SK-N-SH (cell line): ENCODE results near the gene PALLD. TPM values are rescaled to one million over a fixed set of nuclear protein-coding genes. Genes with fewer than 3 reads are reported as not detected.
A peak's percentile ranks its signal among the peaks of the same experiment; 100 is the strongest.

ENCODE experiments used
- CTCF ChIA-PET: fragments of 300-600, 350-600 bp; formaldehyde crosslinking; extraction: SDS; loops from one replicate; lab custom pipeline; 2021; lab: Yijun Ruan, JAX
- POLR2A ChIA-PET: fragments of 350-600 bp; sonication (Branson Sonifier 250); formaldehyde crosslinking; extraction: SDS; loops from one replicate; lab custom pipeline; 2020; ENCODE audit warnings: antibody characterized with exemption, inconsistent platforms; lab: Yijun Ruan, JAX
- DNase-seq: peaks from one replicate; pipeline ENCODE4 v3.0.0; 2012
- H2AFZ ChIP-seq: fragments of 200-600 bp; sonication (generic); 2 replicates; pipeline ENCODE4 v1.8.1; 2016; ENCODE audit warnings: antibody characterized with exemption, mild to moderate bottlenecking, low read depth
- H3F3A ChIP-seq: fragments of 200-600 bp; sonication (generic); replicated peaks from 2 replicates; pipeline ENCODE3; 2016; ENCODE audit warnings: antibody characterized with exemption, mild to moderate bottlenecking; ENCODE audit not compliant: insufficient read depth
- H3K27ac ChIP-seq, 2 experiments: fragments of 200-500 bp in 1 of 2; fragments of 200-600 bp in 1 of 2; sonication (Bioruptor generic) in 1 of 2; sonication (generic), shearing (Covaris generic) in 1 of 2; 2 replicates each; pipeline versions ENCODE4 v1.5.1 to v1.6.1; 2014 to 2016; ENCODE audit warnings: low read depth in 2 of 2, inconsistent platforms in 1 of 2, low read length in 1 of 2, mild to moderate bottlenecking in 1 of 2, mixed read lengths in 1 of 2
- H3K27me3 ChIP-seq: fragments of 200-600 bp; sonication (generic), shearing (Covaris generic); 2 replicates; pipeline ENCODE4 v1.6.1; 2016; ENCODE audit warnings: mixed run types; ENCODE audit not compliant: insufficient read depth
- H3K36me3 ChIP-seq, 2 experiments: fragments of 200-500 bp in 1 of 2; fragments of 200-600 bp in 1 of 2; sonication (Bioruptor generic) in 1 of 2; sonication (generic) in 1 of 2; replicated peaks in 1 of 2; 2 replicates each; pipeline versions ENCODE3 to v1.5.1; 2014 to 2016; ENCODE audit warnings: low read length in 1 of 2, mild to moderate bottlenecking in 1 of 2; ENCODE audit not compliant: insufficient read depth in 2 of 2, control insufficient read depth in 1 of 2
- H3K4me1 ChIP-seq, 2 experiments: fragments of 200-500 bp in 1 of 2; fragments of 200-600 bp in 1 of 2; sonication (Bioruptor generic) in 1 of 2; sonication (generic), shearing (Covaris generic) in 1 of 2; 2 replicates each; pipeline versions ENCODE4 v1.5.1 to v1.6.1; 2014 to 2016; ENCODE audit warnings: low read depth in 1 of 2, low read length in 1 of 2, mixed run types in 1 of 2; ENCODE audit not compliant: insufficient read depth in 2 of 2, control insufficient read depth in 1 of 2
- H3K4me2 ChIP-seq: fragments of 200-600 bp; sonication (generic), shearing (Covaris generic); 2 replicates; pipeline ENCODE4 v1.6.1; 2017; ENCODE audit warnings: mixed run types
- H3K4me3 ChIP-seq, 2 experiments: fragments of 200-500 bp in 1 of 2; fragments of 200-600 bp in 1 of 2; sonication (Bioruptor generic) in 1 of 2; sonication (generic), shearing (Covaris generic) in 1 of 2; 2 replicates each; pipeline versions ENCODE4 v1.5.1 to v1.8.1; 2014 to 2016; ENCODE audit warnings: low read depth in 2 of 2, inconsistent platforms in 1 of 2, low read length in 1 of 2, mild to moderate bottlenecking in 1 of 2, mixed read lengths in 1 of 2, moderate library complexity in 1 of 2
- H3K79me2 ChIP-seq: fragments of 200-600 bp; sonication (generic); 2 replicates; pipeline ENCODE4 v1.8.1; 2017; ENCODE audit warnings: mild to moderate bottlenecking; ENCODE audit not compliant: insufficient read depth
- H3K9ac ChIP-seq: fragments of 200-600 bp; sonication (generic); 2 replicates; pipeline ENCODE4 v1.6.1; 2017; ENCODE audit warnings: mixed run types
- H3K9me2 ChIP-seq: fragments of 200-600 bp; sonication (generic); 2 replicates; pipeline ENCODE4 v1.6.1; 2017; ENCODE audit warnings: mixed run types
- H3K9me3 ChIP-seq: fragments of 200-600 bp; sonication (generic); 2 replicates; pipeline ENCODE4 v1.6.1; 2017; ENCODE audit warnings: mixed run types, mild to moderate bottlenecking, moderate library complexity
- H4K20me1 ChIP-seq: fragments of 200-600 bp; sonication (generic); 2 replicates; pipeline ENCODE4 v1.6.1; 2017; ENCODE audit warnings: mild to moderate bottlenecking, mixed run types; ENCODE audit not compliant: insufficient read depth
- EP300 ChIP-seq, 2 experiments: IDR thresholded peaks; 2 replicates each; pipeline versions ENCODE4 v1.4.0 to v1.6.1; 2012; ENCODE audit warnings: borderline replicate concordance in 1 of 2, low read depth in 1 of 2, low read length in 1 of 2
- FOSL2 ChIP-seq: IDR thresholded peaks from 2 replicates; pipeline ENCODE4 v1.4.0; 2012; ENCODE audit warnings: low read depth, mild to moderate bottlenecking, moderate library complexity, borderline replicate concordance
- FOXM1 ChIP-seq: IDR thresholded peaks from 2 replicates; pipeline ENCODE4 v1.4.0; 2012; ENCODE audit warnings: low read depth, mild to moderate bottlenecking
- GABPA ChIP-seq: IDR thresholded peaks from 2 replicates; pipeline ENCODE4 v1.4.0; 2012; ENCODE audit warnings: low read depth, mild to moderate bottlenecking
- GATA2 ChIP-seq: sonication (generic); formaldehyde crosslinking; IDR thresholded peaks from 2 replicates; pipeline ENCODE4 v1.5.0; 2020; ENCODE audit warnings: mild to moderate bottlenecking, missing genetic modification reagents
- JUND ChIP-seq: IDR thresholded peaks from 2 replicates; pipeline ENCODE4 v1.4.0; 2012
- MEF2A ChIP-seq: IDR thresholded peaks from 2 replicates; pipeline ENCODE4 v1.4.0; 2012; ENCODE audit warnings: low read depth, borderline replicate concordance
- NFIC ChIP-seq: IDR thresholded peaks from 2 replicates; pipeline ENCODE4 v1.4.0; 2012; ENCODE audit warnings: borderline replicate concordance
- NRF1 ChIP-seq: IDR thresholded peaks from 2 replicates; pipeline ENCODE4 v1.6.1; 2012; ENCODE audit warnings: low read depth, mild to moderate bottlenecking, low read length
- RAD21 ChIP-seq: IDR thresholded peaks from 2 replicates; pipeline ENCODE4 v1.6.1; 2012; ENCODE audit warnings: mild to moderate bottlenecking, low read length
- RCOR1 ChIP-seq: fragments of 150-350 bp; IDR thresholded peaks from 2 replicates; pipeline ENCODE4 v1.6.1; 2017; ENCODE audit warnings: antibody characterized with exemption, low read length
- SMC3 ChIP-seq: IDR thresholded peaks from 2 replicates; pipeline ENCODE4 v1.6.1; 2012; ENCODE audit warnings: low read depth, low read length, improper control_type of control experiment
- TEAD4 ChIP-seq: IDR thresholded peaks from 2 replicates; pipeline ENCODE4 v1.4.0; 2012; ENCODE audit warnings: mild to moderate bottlenecking, borderline replicate concordance; ENCODE audit not compliant: insufficient read depth
- WGBS: methylation state at CpG from one replicate; pipeline ENCODE4 v1.1.6; 2017; ENCODE audit warnings: low lambda C conversion rate; 5-methylcytosine and 5-hydroxymethylcytosine counted together
- polyA plus RNA-seq, 3 experiments: library from polyadenylated mRNA; depleted of rRNA; stranded (reverse); fragments of >200 nt; gene quantifications; 2 replicates each; pipeline ENCODE4 v1.2.3, GENCODE V29; 2012
- TF ChIP-seq, protein P1 (sequence below): fragments of 150-350 bp; IDR thresholded peaks from 2 replicates; pipeline ENCODE4 v1.6.1; 2017; ENCODE audit warnings: antibody characterized with exemption, low read length, low read depth, borderline replicate concordance
- TF ChIP-seq, protein P2 (sequence below): IDR thresholded peaks from 2 replicates; pipeline ENCODE4 v1.4.0; 2012; ENCODE audit warnings: low read depth, borderline replicate concordance
- TF ChIP-seq, protein P3 (sequence below): IDR thresholded peaks from 2 replicates; pipeline ENCODE4 v1.4.0; 2012; ENCODE audit warnings: low read depth

Gene PALLD
- polyA plus RNA-seq, 1 of the 3 experiments (the other 2 are of a cell fraction): 33.0 TPM

DNA sequence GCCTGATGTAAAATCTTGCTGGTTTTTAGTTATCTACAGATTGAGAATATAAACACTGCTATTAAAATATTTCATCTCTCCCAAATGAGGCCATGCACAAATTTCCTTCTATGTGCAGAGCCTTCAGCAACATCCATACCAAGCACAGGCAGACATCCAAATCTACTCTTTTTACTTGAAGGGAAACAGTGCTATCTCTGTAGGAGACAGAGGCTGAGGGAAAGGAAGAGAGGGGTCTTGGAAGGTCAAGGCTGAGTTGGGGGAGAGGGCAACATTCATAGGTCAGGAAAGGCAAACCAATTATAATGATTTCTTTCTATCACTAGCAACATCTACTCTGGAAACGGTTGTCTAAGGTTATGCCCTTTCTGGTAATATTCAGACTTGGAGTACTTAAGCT lies 273.0 kb downstream of the PALLD start:
- 67% methylated on average over 1 of the region's 1 CpG for WGBS
- H3K4me1 ChIP-seq: peaks cover 0 to 9% of the 10 kb centered on the region in 2 experiments; a peak in 2 of 4 replicates
- H3K27ac ChIP-seq: peak overlapping the region in 1 of 2 experiments; percentile 62; a peak in 2 of 4 replicates
- DNase-seq: no peak
- CTCF ChIA-PET: interaction anchor here (1.1 kb wide), 1 partner anchor 63 kb away, joined by 3 read pairs; no protein-coding TSS in a partner anchor
- H3K27me3 ChIP-seq: no peaks in the 10 kb centered on the region
- no peaks in the 10 kb centered on the region for H3K9me3 ChIP-seq
- peaks cover 35% of the 10 kb centered on the region for H3F3A ChIP-seq
- H3K4me2 ChIP-seq: peak overlapping the region; percentile 22; the same call in 1 of the 2 replicates
- no peak overlapping the region for H3K4me3 ChIP-seq
- no peaks in the 10 kb centered on the region for H4K20me1 ChIP-seq
- H3K9ac ChIP-seq: no peak overlapping the region
- POLR2A ChIA-PET: no interaction called here
- TF ChIP-seq, protein P1, sequence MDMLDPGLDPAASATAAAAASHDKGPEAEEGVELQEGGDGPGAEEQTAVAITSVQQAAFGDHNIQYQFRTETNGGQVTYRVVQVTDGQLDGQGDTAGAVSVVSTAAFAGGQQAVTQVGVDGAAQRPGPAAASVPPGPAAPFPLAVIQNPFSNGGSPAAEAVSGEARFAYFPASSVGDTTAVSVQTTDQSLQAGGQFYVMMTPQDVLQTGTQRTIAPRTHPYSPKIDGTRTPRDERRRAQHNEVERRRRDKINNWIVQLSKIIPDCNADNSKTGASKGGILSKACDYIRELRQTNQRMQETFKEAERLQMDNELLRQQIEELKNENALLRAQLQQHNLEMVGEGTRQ: no peak
- TF ChIP-seq GATA2 (CRISPR knock-in tag) (no peak), RAD21 (no peak), GABPA (no peak), FOSL2 (no peak), FOXM1 (no peak), SMC3 (no peak), NFIC (no peak), MEF2A (no peak)
- TF ChIP-seq, protein P2, sequence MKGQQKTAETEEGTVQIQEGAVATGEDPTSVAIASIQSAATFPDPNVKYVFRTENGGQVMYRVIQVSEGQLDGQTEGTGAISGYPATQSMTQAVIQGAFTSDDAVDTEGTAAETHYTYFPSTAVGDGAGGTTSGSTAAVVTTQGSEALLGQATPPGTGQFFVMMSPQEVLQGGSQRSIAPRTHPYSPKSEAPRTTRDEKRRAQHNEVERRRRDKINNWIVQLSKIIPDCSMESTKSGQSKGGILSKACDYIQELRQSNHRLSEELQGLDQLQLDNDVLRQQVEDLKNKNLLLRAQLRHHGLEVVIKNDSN: no peak
- H3K36me3 ChIP-seq: no peaks in the 10 kb centered on the region
- no peak overlapping the region for H2AFZ ChIP-seq
- no peaks in the 10 kb centered on the region for H3K9me2 ChIP-seq
- H3K79me2 ChIP-seq: no peaks in the 10 kb centered on the region

DNA sequence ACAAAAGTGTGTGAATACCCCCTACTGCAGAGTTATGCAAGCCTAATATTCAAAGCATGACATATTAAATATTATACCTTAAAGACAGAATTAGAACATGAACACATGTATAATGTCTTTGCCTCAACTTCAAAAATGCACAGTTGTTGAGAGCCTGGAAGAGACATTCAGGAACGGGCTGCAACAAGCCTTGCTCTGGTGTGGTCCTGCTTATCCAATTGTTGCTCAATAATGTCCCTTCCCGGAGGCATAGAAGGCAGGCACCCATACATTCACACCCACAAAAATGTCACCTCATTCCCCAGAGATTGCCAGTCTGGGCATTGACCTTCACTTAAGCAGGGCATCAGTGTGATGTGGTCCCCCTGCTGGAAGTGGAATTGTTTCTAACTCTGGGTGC lies 274.4 kb downstream of the PALLD start:
- peaks cover 0 to 9% of the 10 kb centered on the region in 2 experiments; a peak in 2 of 4 replicates for H3K4me1 ChIP-seq
- no peaks in the 10 kb centered on the region for H3K9me2 ChIP-seq
- TF ChIP-seq RCOR1 (no peak), NRF1 (no peak), TEAD4 (no peak), EP300 (IDR thresholded peaks at IDR 0.05; ENCODE audit: borderline replicate concordance in 1 of 2, low read depth in 1 of 2, low read length in 1 of 2) (no peak), JUND (no peak), SMC3 (no peak)
- TF ChIP-seq, protein P1: no peak
- TF ChIP-seq, protein P3, sequence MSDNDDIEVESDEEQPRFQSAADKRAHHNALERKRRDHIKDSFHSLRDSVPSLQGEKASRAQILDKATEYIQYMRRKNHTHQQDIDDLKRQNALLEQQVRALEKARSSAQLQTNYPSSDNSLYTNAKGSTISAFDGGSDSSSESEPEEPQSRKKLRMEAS: no peak
- H3K79me2 ChIP-seq: no peaks in the 10 kb centered on the region
- H3K4me3 ChIP-seq: no peak overlapping the region
- no peaks in the 10 kb centered on the region for H3K27me3 ChIP-seq
- no peak for DNase-seq
- peaks cover 5% of the 10 kb centered on the region; the same call in 1 of the 2 replicates for H3K9me3 ChIP-seq
- H3F3A ChIP-seq: peaks cover 24% of the 10 kb centered on the region
- H3K36me3 ChIP-seq: peaks cover 0 to 2% of the 10 kb centered on the region in 2 experiments
- ChIA-PET POLR2A (no interaction called here), CTCF (no interaction called here)
- WGBS: 90% methylated on average over 2 of the region's 2 CpGs
- H3K4me2 ChIP-seq: no peak overlapping the region
- no peak overlapping the region for H3K9ac ChIP-seq
- H4K20me1 ChIP-seq: no peaks in the 10 kb centered on the region
- H2AFZ ChIP-seq: no peak overlapping the region
- H3K27ac ChIP-seq: no peak overlapping the region
